SKM-1 (cell line): ENCODE data around the gene SMAD2.
"Not testable (repeated sequence)": the region's sequence is repeated elsewhere in the genome, so short reads cannot be mapped to it uniquely, and the experiment has no call there.

Source experiments
- DNase-seq: peaks from one replicate; lab custom pipeline; 2025; ENCODE audit not compliant: unreplicated experiment; lab: John Stamatoyannopoulos, UW

Gene SMAD2

DNA sequence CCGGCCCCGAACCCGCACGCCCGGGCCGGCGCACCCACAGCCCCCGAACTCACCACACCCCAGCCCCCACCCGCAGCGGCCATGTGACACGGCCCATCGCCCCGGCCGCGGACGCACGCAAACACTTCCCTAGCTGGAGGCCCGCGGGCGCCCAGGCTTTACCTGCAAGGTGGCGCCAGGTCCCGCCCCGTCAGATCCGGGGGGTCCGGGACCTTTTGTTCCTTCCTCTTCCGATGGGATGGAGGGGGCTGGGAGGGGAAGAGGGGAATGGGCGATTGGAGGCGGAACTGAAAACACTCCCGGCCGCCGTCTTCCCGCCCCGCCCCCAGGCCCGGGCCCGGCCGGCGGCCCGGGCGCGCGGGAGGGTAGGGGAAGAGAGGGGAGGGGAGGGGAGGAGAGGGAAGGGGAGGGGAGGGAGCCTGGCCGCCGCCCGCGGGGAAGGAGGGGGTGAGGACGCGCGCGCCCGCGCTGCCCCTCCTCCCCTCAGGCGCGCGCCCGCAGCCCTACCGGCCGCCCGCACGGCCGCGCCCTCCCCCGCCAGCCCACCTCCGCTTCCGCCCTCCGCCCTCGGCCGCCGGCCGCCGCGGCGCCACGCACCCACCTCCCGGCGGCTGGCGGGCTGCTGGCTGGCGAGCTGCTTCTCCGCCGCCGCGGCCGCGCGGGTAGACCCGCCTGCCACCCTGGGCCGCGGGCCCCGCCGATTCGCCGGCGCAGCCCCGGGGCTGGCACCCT is at the start of gene SMAD2:
Gene SMAD2 (minus strand): TSS at position 461 of the 732 bp plus-strand sequence. CDS start 33,903 bp downstream, outside the sequence.
- peak; percentile 73 for DNase-seq

DNA sequence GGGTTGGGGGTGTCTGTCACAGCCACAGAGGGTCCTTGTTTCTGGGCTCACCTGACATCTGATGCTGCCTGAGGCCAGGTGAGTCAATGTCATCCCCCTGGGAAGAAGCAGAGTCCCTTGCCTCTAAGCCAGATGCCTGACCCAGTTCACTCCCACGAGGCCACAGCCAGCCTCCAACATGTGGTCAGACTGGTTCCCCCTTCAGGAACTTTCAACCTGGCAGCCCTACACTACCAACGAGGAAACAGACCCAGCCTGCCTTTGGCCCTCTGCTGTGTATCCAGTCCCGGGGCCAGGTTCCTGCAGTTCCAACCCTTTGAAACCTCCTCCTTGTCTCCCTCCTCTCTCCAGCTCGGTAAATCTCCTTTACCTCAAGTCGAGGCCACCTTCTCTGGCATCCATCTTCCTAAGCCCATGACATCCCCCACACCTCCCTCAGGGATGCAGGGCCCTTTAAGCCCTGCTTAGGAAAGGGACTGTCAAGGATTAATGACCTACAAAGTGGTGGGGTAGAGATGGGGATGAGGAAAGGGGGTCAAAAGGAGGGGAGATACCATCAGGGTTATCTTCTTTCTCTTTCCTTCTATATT is 49.2 kb upstream of the SMAD2 start:
- peak; percentile 11 for DNase-seq

DNA sequence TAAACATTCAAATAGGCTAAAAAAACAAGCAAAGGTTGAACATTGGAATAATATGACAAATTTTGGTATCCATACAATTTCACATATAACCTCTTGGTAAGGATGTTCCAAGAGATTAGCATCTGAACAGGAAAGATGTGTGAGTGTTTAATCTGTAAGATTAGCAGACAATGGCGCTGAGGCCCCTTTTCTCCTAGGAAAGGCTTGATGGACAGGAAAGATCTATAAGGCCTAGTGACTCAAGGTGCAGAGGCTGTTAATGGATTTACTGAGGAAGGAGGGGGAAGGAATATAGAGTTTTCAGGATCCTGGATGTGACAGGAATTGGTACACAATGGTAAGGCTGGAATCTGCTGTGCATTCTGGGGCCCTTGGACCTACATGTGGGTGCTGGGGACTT is 48.1 kb upstream of the SMAD2 start:
- DNase-seq, result no peak

DNA sequence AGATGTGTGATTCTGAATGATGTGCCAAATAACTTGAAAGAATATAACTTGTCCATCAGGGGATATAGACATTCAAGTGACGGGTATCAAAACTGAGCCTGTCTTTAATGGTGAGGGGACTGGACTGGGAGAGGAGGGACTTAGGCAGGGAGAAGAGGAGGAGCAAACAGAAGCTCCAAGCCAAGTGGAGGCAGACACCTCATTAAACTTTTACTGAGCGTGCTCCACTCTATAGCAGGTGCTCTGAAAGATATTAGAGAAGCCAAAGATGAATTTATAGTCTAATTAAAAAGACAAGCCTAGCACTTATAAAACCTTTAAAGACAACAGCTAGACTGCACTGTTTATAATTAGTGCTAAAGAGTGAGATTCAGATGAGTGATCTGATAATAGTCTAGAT is 47.7 kb upstream of the SMAD2 start:
- no peak for DNase-seq

DNA sequence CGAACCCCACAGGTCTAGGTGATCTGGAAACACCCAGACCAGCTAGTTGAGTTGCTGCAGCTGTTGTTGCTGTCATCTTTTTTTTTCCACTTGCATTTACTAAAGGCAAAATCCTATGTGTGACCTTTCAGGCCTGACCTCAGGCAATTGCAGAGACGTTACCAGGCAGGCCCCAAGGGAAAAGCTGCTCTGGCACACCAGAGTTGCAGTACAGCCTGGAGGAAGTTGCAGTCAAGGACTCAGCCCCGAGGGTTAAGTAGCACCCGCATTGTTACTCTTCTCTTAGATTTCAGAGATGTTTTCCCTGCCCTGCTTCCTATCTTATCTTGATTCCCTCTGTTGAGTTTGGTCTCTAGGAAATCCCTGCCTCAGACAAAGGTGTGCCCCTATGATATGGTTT is 45.2 kb upstream of the SMAD2 start:
- DNase-seq, result peak; percentile 57

DNA sequence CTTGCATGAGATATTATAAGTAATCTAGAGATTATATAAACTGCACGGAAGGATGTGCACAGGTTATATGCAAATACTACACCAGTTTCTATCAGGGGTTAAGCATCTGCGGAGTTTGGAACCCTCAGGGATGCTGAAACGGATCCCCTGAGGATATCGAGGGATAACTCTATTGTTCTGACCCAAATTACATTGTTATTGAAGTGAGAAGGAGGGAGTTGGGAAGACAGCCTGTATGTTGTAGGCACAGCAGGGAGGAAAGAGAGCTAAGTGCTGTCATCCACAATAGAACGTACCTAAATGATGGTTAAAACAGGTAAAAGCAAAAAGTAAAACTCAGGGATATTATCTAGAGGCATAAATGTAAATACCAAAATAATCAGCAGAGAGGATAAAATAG is 44.6 kb upstream of the SMAD2 start:
- no peak for DNase-seq

DNA sequence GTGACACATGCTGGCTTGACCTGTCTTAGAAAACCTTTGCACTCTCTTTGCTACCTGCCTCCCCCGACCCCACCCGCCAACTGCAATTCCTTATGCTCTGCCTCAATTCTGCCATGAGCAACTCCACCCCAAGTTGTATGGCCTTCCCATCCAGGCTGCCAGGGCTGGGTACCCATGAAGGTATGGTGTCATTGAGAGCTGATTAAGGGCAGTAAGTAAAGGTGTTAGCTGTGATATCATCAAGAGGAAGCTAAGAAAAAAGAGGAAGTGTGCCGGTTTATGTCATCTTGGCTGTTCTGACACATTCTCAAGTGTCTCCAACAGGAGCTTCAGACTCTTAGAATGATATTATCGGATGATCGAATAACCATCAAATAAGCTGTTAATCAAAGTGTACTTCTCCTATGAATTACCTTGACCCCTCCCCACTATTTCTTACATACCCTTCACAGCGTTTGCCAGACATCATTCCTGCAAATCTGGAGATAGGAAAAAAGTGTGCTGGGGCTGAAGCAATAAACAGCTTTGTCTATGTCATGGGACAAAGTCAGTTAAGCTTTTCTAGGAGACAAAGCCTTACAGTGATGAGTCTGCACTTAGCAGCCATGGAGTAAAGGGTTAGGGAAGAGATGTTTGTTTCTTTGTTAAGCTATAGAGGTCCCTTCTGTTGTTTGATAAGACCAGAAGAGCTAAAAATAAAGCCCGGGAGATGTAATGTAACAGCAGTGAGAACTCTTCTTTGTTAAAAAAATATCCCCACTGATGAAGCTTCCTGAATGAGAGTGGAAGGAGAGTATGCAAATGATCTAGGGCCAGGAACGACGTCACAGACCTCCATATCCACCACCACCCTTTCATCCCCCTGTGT is 40.4 kb upstream of the SMAD2 start:
- peak; percentile 92 for DNase-seq

DNA sequence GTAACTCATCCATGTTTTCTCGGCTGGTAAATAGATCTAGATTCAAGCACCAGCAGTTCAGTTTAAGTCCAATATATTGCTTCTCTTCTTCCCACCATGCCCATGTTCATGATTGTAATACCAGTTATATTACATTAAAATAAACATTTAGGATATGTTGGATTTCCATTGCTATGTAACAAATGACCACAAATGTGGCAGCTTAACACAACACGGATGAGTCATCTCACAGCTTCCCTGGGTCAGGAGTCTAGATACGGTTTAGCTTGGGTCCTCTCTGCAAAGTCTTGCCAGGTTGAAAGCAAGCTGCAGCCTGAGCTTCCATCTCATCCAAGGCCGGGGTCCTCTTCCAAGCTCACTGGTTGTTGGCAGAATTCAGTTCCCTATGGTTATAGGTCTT is 39.4 kb upstream of the SMAD2 start:
- DNase-seq, result peak; percentile 49

DNA sequence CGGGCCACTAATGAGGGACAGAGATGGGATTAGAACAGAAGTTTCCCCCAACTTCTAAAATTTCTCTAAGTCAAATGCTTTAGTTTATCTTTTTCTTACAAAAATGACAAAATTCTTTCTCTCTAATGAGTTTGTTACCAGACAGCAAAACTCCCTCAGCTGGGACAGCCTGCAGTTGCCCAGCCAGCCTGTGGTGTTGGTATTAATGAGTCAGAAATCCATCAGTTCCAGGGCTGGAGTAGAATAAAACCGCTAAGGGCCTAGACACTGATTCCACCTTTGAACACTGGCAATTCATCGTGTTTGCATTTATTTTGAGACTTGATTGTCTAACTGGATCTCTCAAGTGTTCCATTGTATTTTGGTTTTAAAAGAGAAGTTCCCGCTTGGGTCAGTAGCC is 38.3 kb upstream of the SMAD2 start:
- no peak for DNase-seq

DNA sequence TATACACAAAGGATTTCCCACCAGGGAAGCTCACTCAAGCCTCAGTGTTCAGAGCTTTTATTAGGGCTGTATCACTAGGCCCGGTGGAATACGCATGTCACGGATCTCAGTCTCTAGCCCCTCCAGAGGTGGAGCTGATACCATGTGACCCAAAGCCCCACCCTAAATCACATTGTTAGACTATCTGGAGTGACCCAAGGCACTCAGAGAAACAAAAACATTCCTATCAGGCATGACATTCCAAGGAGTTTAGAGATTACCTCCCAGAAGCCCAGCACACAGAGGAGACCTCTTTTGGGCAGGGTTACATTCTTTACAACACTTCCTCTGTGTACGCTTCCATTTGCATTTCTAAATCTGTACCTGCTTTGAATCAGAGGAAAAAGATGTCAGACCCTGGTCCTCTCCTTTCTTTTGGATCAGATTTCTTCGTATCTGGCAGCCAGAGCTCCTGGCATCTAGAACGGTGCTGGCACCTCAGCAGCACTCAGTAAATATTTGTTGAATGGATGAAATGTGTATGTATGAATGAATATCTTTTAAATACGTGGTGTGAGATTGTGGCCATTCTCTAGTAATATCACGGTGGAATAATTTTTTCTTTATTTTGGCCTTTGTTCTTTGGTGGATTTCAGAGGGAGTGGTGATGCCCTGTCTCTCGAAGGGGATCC is 37.7 kb upstream of the SMAD2 start:
- DNase-seq, result no peak

DNA sequence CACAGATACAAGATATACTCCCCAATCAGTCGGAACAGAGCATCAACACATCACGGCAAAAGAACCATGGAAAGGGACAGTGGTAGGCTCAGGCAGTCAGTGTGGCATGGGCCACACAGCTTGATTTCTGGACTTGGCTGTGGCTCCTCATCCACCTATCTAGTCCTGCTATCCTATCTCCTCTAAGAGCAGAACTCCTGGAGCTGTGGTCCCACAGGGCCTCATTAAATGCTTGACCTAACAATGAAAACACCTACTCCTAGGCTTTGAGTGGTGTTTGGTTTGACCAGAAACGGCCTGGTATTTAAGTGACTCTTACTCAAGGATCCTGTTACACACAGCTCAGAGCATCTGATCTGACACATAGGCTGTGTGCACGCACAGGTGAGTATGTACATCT is 33.6 kb upstream of the SMAD2 start:
- DNase-seq, result no peak

DNA sequence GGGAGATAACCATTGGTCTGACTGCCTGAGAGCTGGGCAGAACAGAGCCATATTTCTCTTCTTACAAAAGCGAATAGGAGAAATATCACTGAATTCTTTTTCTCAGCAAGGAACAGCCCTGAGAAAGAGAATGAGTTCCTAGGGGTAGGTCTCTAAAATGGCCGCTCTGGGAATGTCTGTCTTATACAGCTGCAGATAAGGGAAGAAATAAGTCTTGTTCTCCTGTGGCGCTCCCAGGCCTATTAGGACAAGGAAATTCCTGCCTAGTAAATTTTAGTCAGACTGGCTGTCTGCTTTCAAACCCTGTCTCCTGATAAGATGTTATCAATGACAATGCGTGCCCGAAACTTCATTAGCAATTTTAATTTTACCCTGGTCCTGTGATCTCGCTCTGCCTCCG is 30.5 kb upstream of the SMAD2 start:
- DNase-seq, result not testable (repeated sequence)

DNA sequence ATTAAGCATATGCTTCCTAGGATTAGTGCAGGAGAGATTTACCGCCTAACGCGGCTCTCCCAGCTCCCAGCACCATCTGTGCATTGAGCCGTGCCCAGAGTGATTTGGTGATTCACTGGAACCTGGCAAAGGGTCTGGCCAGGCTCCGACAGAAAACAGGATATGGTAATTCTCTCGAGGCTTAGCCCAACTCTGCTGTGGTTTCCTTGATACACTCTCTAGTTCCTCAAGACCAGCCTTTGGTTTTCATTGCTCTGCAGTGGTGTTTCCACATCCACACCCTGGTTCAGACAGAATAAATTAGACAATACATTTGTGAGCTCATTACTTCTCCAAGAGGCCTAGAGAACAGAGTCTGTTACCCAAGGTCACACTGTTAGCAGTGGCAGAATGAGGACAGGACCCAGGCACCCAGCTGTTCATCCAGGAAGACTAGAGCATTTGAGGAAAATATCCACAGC is 23.0 kb upstream of the SMAD2 start:
- DNase-seq, result peak; percentile 93

DNA sequence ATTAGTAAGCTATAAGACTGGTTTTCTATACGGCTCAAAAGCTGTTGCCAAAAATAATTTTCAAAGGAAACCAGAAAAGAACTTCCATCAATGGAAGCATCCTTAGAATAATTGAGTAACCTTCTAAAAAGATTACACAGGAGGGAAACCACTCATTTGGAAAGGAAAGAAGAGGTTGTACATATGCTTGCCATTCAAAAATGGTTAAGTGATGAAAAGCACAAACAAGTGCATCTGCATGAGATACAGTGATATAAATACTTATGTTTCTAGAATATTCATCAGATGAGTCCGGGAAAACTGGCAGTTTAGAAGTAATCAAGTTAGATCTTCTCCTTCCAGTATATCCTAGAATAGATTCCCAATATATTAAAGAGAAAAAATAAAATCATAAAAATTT is 20.1 kb upstream of the SMAD2 start:
- no peak for DNase-seq

DNA sequence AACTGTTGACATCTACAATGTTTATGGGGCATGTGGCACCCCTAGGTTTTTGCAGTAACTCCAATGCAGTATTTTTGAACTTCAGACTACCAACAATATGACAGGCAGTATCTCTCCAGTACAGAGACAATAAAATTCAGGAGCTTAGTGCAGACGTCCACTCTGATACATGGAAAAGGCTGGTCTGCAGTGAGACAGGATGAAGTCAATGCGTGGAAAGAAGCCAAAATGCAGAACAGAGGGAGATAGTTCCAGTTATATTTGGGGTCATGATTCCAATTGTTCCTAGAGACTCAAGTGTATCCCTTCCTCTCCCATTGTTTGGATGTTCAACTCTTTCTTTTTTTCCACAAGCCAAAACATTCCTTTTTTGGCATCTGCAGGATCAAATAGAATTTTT is 18.7 kb upstream of the SMAD2 start:
- DNase-seq, result no peak

DNA sequence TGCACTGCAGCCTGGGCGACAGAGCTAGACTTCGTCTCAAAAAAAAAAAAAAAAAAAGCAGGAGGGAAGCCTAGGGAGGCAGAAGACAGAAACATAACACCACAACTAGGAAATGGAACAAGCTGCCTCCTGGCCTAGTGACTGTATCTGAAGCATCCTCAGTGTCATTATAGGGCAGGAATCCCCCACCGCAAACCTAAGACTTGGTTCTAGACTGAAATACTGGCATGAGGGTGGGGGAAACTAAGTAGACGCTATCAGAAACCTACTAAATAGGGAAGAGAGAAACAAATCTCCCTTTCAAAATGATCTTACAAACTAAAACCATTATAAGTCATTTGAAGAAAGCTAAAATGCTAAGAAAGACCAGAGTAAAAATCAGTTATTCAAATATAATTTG is 16.4 kb upstream of the SMAD2 start:
- no peak for DNase-seq

DNA sequence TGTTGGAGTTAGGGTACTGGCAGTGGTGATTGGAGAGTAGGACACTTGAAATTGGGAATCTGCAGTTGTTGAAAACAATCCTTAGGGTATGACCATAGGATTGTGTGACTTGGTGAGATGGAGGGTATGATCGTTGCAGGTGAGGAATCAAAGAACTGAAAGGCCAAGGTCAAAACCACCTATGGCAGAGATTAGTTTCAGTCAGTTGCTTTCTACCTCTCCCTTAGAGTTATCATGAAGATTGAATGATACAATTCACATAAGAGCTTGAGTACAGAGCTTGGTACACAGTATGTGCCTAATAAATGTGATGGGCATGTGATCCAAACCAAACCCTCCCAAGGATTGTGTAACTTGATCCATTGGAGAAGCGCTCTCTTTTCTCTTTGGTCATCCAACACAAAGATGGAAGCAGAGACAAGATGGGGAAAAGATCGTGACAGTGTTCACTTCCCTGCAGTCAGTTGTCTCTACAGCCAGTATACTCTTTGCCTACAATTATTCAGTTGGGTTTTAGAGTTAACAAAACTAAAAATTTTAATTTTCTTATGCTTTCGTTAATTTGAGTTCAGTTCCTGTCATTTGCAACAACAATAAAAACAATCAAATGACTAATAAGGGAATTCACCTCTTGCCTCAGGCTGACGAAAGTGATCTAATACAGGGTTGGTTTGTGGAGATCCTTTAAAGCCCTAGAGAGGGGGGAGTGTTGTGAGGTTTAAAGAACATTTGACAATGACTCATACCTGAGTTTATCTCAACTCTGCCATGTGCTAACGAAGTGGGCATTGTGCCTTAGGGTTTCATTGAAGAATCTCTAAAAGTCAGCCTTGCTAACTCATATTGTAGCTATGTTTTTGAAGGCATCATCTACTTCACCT is 14.8 kb upstream of the SMAD2 start:
- no peak for DNase-seq

DNA sequence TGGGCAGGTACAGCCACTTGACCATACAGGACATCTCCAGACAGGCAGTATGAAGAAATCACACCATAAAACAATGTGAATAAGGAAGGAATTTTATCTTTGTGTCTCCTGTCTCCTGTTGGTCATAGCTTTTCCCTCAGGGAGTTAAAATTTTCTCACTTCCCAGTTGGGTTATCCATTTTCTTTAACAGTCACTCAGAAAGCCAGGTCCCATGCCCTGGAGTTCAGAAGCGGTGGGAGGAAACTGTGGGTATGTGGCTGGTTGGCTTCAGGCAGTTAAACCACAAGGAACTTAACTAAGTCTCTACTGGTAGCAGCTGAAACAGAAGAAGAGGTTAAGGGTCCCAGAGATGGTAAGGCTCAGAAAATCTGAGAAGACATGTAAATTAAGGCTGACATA is 6.5 kb upstream of the SMAD2 start:
- DNase-seq, result peak; percentile 65

DNA sequence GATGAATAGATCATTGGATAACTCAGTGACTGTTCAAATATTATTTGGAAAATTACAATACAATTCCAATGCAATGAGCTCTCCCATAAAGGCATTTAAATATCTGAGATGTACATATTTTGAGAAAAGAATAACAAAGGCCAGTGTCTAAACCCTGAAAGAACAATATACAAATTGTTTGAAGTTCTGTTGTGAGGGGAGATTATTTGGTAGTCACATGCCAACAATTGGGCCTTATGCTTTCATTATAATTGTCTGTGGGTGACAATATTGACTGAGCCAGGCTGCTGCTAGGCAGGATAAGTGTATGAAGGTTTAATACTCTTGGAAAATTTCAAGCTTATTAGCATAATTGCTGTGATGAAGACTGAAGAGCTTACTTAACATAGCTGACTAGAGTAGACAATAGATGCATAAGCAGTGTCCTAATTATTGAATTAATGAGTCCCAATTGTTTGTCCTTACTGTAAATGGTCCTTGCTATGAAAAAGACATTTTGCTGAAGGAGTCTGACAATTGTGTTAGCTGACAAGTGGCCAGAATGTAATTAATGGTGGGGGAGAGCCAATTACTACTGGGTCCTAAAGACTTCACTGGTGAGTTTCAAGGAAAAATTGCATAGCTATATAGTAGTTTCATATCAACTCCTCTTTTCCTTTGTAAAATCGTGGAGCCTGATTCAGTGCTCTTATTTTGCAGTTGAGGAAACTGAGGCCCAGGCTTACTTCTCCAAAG is 5.0 kb upstream of the SMAD2 start:
- no peak for DNase-seq

DNA sequence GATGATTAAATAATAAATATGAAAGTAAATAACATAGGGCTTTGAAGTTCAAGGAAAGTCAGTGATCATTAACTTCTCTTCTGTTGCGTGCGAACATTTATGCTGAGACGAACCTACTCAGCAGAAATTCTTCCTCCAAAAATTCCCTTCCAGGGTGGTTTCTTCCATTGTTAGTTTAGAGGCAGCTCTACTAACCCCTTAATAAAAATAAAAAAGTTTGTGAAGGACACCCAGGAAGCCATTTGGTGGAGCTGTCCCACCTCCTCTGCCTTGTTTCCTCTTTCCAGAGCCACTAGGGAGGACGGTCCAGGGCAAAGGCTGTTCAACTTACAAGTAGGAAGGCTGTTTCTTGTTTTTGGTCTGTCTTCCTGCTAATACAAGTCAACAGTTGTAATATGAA is 2.1 kb upstream of the SMAD2 start:
- peak; percentile 29 for DNase-seq
